Activated T-cell treated with anti-CD3 and anti-CD28 coated beads, Interleukin-2, amount 50 U/mL, for 24 hours (primary cell): Measurements from ENCODE around the gene MYO1F.
"Not testable (repeated sequence)": the region's sequence is repeated elsewhere in the genome, so short reads cannot be mapped to it uniquely, and the experiment has no call there.

ENCODE experiments used
- DNase-seq: peaks from one replicate; pipeline ENCODE4 v3.0.0-alpha.2; 2020
- H3K27ac Mint-ChIP-seq: 2 replicates; pipeline ENCODE4 v1.8.0; 2020; ENCODE audit warnings: mild to moderate bottlenecking, mixed read lengths
- H3K27me3 Mint-ChIP-seq: 2 replicates; pipeline ENCODE4 v1.8.0; 2020; ENCODE audit warnings: mixed read lengths
- H3K36me3 Mint-ChIP-seq: 2 replicates; pipeline ENCODE4 v1.8.0; 2020; ENCODE audit warnings: low read depth, mixed read lengths
- H3K4me1 Mint-ChIP-seq: 2 replicates; pipeline ENCODE4 v1.8.0; 2020; ENCODE audit warnings: low read depth, mixed read lengths
- H3K4me3 Mint-ChIP-seq: 2 replicates; pipeline ENCODE4 v1.8.0; 2020; ENCODE audit warnings: mild to moderate bottlenecking, moderate library complexity, mixed read lengths
- H3K9me3 Mint-ChIP-seq: 2 replicates; pipeline ENCODE4 v1.8.0; 2020; ENCODE audit warnings: mixed read lengths

The MYO1F gene

GRCh38 chr19:8564866-8565265 lies 12.4 kb downstream of the MYO1F start:
- not testable (repeated sequence) for H3K4me3 Mint-ChIP-seq

DNA sequence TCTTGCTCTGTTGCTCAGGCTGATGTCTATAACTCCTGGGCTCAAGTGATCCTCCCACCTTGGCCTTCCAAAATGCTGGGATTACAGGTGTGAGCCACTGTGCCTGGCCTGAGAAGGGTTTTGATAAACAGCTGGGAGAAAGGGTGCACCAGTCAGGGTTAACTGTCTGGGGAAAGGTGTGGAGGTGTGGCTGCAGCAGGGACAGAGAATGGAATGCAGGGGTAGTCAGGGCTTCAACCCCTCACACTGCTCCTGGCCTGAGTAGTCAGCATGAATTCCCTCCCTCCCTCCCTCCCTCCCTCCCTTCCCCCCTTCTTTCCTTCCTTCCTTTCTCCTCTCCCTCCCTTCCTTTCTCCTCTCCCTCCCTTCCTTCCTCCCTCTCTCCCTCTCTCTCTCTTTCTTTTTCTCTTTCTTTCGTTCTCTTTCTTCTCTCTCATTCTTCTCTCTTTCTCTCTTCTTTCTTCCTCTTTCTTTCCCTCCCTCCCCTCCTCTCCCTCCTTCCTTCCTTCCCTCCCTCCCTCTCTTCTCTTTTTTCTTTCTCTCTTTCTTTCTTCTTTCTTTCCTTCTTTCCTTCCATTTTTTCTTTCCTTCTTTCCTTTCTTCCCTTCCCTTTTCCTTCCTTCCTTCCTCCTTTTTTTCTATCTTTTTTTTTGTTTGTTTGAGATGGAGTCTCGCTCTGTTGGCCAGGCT lies 16.0 kb downstream of the MYO1F start:
- Mint-ChIP-seq H3K27ac (no peak overlapping the region), H3K27me3 (no peaks in the 10 kb centered on the region), H3K36me3 (no peaks in the 10 kb centered on the region), H3K4me3 (no peak overlapping the region), H3K9me3 (no peaks in the 10 kb centered on the region), H3K4me1 (peaks cover 30% of the 10 kb centered on the region)
- DNase-seq: no peak

More at GRCh38 chr19:8564866-8565265, 12.4 kb downstream of the MYO1F start:
- Mint-ChIP-seq H3K27ac (peak overlapping the region; percentile 64), H3K4me1 (peaks cover 39% of the 10 kb centered on the region)
- not testable (repeated sequence) for H3K9me3 Mint-ChIP-seq, H3K27me3 Mint-ChIP-seq, H3K36me3 Mint-ChIP-seq, DNase-seq

DNA sequence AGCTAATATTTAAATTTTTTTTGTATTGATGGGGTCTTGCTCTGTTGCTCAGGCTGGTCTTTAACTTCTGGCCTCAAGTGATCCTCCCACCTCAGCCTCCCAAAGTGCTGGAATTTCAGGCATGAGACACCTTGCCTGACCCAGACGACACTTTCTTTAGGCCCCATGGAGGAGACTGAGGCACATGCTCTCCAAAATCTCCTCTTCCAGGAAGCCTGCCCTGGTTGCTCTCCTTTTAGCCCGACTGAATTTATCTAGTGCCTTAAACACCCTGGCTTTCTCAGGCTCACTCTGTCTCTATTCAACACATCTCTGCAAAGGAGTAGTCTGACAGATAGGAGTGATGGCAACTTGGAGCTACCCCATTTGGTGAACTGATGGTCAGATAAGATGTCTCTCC lies 18.9 kb downstream of the MYO1F start:
- peaks cover 2% of the 10 kb centered on the region for H3K36me3 Mint-ChIP-seq
- no peak overlapping the region for H3K4me3 Mint-ChIP-seq
- no peaks in the 10 kb centered on the region for H3K9me3 Mint-ChIP-seq
- DNase-seq: no peak
- H3K27me3 Mint-ChIP-seq: no peaks in the 10 kb centered on the region
- peaks cover 20% of the 10 kb centered on the region for H3K4me1 Mint-ChIP-seq
- peak overlapping the region; percentile 84 for H3K27ac Mint-ChIP-seq

DNA sequence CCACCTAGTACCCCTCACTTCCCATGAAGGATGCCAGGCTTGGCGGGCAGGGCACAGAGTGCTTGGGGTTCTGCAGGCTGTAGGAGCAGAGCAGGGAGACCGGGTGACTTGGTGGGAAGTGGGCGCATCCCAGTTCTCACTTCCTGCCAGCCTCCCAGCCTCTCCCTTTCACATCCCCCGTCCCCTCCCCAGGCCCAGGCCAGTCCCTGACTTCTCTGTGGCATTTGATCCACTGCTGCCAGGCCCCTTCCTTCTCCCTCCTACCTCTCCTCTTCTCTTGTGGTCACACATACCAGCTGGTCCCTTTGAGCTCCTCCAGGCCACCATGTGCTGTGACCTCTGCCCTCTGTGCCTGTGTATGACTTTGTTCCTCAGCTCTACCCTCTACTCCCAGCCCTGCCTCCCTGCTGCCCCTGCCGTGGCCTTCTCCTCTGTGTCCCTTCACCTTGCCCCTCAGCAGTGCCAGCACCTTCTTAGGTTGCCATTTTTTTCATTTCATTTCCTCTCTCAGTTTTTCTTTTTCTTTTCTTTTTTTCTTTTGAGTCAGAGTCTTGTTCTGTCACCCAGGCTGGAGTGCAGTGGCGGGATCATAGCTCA lies 19.5 kb downstream of the MYO1F start:
- no peak overlapping the region for H3K4me3 Mint-ChIP-seq
- H3K27ac Mint-ChIP-seq: peak overlapping the region; percentile 84
- peaks cover 8% of the 10 kb centered on the region for H3K36me3 Mint-ChIP-seq
- no peaks in the 10 kb centered on the region for H3K9me3 Mint-ChIP-seq
- peaks cover 22% of the 10 kb centered on the region for H3K4me1 Mint-ChIP-seq
- no peaks in the 10 kb centered on the region for H3K27me3 Mint-ChIP-seq
- no peak for DNase-seq

GRCh38 chr19:8553729-8554128 lies 23.5 kb downstream of the MYO1F start:
- not testable (repeated sequence) for H3K9me3 Mint-ChIP-seq, H3K27ac Mint-ChIP-seq, DNase-seq, H3K4me3 Mint-ChIP-seq, H3K27me3 Mint-ChIP-seq
- Mint-ChIP-seq H3K4me1 (peaks cover 19% of the 10 kb centered on the region), H3K36me3 (peaks cover 17% of the 10 kb centered on the region)

DNA sequence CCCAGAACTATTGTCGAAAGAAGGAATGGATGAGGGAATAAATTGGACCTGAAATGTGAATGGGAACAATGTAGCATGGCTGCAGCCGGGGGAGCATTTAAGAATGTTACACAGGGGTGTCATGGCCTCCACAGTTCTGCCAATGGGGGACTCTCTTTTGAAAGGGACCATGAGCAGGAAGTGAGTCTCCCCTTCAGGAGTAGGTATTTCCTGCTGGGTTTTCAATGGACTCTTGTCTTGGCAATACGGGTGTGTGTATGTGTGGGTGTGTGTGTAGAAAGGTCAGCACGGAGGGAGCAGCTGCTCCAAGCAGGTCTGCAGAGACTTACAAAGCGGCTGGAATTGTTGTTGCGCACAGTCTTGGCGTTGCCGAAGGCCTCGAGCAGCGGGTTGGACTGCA lies 24.4 kb downstream of the MYO1F start:
- no peak overlapping the region for H3K27ac Mint-ChIP-seq
- H3K36me3 Mint-ChIP-seq: peaks cover 17% of the 10 kb centered on the region
- H3K9me3 Mint-ChIP-seq: no peaks in the 10 kb centered on the region
- H3K4me3 Mint-ChIP-seq: no peak overlapping the region
- H3K4me1 Mint-ChIP-seq: peaks cover 11% of the 10 kb centered on the region
- H3K27me3 Mint-ChIP-seq: no peaks in the 10 kb centered on the region
- no peak for DNase-seq

- Mint-ChIP-seq H3K27me3 (no peaks in the 10 kb centered on the region), H3K4me1 (peaks cover 5% of the 10 kb centered on the region), H3K36me3 (peaks cover 24% of the 10 kb centered on the region), H3K27ac (peak overlapping the region; percentile 18), H3K9me3 (no peaks in the 10 kb centered on the region), H3K4me3 (no peak overlapping the region)
- DNase-seq: no peak
Measured at GRCh38 chr19:8550070-8550469, 27.2 kb downstream of the MYO1F start.

DNA sequence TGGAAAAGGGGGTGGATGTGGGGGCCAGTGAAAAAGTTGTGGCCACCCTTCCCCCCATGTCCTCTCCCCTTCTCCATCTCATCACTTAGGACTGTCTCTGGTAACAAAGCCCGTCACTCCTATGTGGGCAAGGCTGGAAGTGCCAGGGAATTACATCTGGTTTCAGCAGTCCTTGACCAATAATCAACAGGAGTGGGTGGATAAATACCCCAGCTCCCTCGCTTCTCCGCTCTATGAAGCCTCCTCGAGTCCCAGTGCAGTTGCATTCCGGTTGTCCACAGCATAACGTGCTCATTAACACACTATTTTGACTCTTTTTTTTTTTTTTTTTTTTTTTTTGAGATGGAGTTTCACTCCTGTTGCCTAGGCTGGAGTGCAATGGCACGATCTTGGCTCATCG lies 31.5 kb downstream of the MYO1F start:
- peaks cover 10% of the 10 kb centered on the region for H3K36me3 Mint-ChIP-seq
- H3K27ac Mint-ChIP-seq: no peak overlapping the region
- no peak overlapping the region for H3K4me3 Mint-ChIP-seq
- no peak for DNase-seq
- no peaks in the 10 kb centered on the region for H3K27me3 Mint-ChIP-seq
- no peaks in the 10 kb centered on the region for H3K4me1 Mint-ChIP-seq
- no peaks in the 10 kb centered on the region for H3K9me3 Mint-ChIP-seq

DNA sequence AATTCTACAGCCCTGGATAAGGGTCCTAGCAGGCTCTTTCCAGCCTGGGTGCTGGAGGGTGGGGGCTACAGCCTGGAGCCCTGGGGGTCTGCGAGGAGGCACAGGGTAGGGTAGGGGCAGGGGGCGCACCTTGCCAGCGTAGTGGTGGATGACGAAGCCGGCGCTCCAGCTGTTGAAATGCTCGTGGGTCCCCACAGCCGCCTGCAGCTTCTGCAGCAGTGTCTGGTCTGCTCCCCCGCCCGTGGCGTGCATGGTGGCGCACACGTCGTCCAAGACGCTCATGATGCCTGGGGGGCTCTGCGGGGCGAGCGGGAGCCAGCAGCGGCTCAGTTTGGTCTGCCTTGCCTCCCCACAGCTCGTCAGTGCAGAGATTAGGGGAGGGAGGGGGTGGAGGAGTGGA lies 33.1 kb downstream of the MYO1F start:
- Mint-ChIP-seq H3K36me3 (peaks cover 15% of the 10 kb centered on the region), H3K4me3 (no peak overlapping the region), H3K9me3 (no peaks in the 10 kb centered on the region), H3K27me3 (no peaks in the 10 kb centered on the region), H3K27ac (no peak overlapping the region), H3K4me1 (no peaks in the 10 kb centered on the region)
- DNase-seq: no peak

GRCh38 chr19:8539621-8540149 lies 37.6 kb downstream of the MYO1F start:
- no peak overlapping the region for H3K27ac Mint-ChIP-seq
- H3K36me3 Mint-ChIP-seq: peaks cover 10% of the 10 kb centered on the region
- H3K9me3 Mint-ChIP-seq: no peaks in the 10 kb centered on the region
- H3K27me3 Mint-ChIP-seq: no peaks in the 10 kb centered on the region
- H3K4me1 Mint-ChIP-seq: no peaks in the 10 kb centered on the region
- no peak for DNase-seq
- H3K4me3 Mint-ChIP-seq: no peak overlapping the region

DNA sequence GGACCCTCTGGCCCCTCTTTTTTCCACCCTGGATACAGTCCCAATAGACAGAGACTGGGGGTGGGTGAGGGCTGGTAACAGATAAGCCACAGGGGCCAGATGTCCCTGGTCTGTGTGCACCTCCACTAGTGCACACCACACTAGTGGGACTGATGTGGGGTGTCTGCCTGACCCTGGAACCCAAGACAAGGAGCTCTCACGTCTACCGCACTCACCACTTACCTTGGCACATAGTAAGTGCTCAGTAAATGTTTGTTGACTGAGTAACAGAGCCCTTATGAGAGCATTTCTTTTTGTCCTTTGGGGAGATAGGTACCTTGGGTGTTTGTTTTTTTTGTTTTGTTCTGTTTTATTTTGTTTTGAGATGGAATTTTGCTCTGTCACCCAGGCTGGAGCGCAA lies 40.1 kb downstream of the MYO1F start:
- Mint-ChIP-seq H3K9me3 (no peaks in the 10 kb centered on the region), H3K27ac (no peak overlapping the region), H3K36me3 (peaks cover 10% of the 10 kb centered on the region), H3K4me3 (no peak overlapping the region), H3K27me3 (no peaks in the 10 kb centered on the region), H3K4me1 (no peaks in the 10 kb centered on the region)
- DNase-seq: no peak

- H3K27ac Mint-ChIP-seq: no peak overlapping the region
Measured at GRCh38 chr19:8536282-8536681, 41.0 kb downstream of the MYO1F start.

DNA sequence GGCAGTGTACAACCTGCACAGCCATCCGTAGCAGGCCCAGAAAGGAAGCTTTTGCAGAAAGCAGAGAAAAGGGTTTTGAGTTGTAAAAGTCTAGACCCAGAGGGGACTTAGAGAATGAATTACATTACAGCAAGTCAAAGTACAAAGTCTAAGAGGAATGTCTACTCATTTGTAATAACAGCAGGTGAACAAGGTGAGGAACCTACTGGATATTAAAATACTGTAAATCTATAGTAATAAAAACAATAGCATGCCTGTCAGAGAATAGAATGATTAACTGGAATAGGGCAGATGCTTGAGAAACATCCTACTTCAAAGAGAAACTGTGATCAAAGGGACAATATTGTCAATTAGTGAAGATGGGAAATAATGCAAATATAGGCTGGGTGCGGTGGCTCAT lies 45.0 kb downstream of the MYO1F start:
- H3K36me3 Mint-ChIP-seq: peaks cover 29% of the 10 kb centered on the region
- H3K27ac Mint-ChIP-seq: peak overlapping the region; percentile 5
- H3K9me3 Mint-ChIP-seq: no peaks in the 10 kb centered on the region
- H3K27me3 Mint-ChIP-seq: no peaks in the 10 kb centered on the region
- H3K4me3 Mint-ChIP-seq: no peak overlapping the region
- no peak for DNase-seq
- H3K4me1 Mint-ChIP-seq: peaks cover 4% of the 10 kb centered on the region

More at GRCh38 chr19:8536282-8536681, 41.0 kb downstream of the MYO1F start:
- peaks cover 14% of the 10 kb centered on the region for H3K36me3 Mint-ChIP-seq
- H3K27me3 Mint-ChIP-seq: no peaks in the 10 kb centered on the region
- H3K4me1 Mint-ChIP-seq: no peaks in the 10 kb centered on the region
- no peak overlapping the region for H3K4me3 Mint-ChIP-seq
- DNase-seq: no peak
- no peaks in the 10 kb centered on the region for H3K9me3 Mint-ChIP-seq

GRCh38 chr19:8531470-8531869 lies 45.8 kb downstream of the MYO1F start:
- peaks cover 4% of the 10 kb centered on the region for H3K4me1 Mint-ChIP-seq
- peaks cover 33% of the 10 kb centered on the region for H3K36me3 Mint-ChIP-seq
- no peak overlapping the region for H3K27ac Mint-ChIP-seq
- H3K9me3 Mint-ChIP-seq: no peaks in the 10 kb centered on the region
- H3K4me3 Mint-ChIP-seq: no peak overlapping the region
- H3K27me3 Mint-ChIP-seq: no peaks in the 10 kb centered on the region
- DNase-seq: no peak

DNA sequence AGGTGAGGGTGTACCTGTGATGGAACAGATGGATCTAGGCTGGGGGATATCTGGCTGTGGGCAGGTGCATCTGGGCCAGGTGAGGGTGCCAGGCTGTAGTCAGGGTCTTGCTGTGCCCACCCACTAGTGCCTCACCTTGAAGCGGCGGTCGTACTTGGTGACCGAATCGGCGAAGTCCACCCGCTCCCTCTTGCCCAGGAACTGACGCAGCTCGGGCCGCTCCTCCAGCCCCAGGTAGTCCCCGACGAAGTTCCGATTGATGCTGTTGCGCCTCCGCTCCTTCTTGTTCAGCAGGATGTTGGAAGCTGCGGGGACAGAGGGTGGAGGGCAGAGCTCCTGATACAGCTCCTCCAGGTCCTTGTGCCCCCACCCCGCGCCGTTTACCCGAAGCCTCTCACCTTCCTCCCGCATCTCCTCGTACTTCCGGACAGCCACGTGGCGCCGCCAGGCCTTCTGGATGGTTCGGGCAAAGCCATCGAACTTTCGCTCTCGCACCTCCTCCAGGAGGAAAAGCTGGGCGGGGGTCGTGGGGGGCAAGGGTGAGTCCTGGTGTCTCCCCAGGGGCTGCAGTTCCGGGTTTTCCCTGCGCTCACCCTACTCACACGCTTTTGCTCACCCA lies 47.1 kb downstream of the MYO1F start:
- DNase-seq: no peak
- Mint-ChIP-seq H3K36me3 (peaks cover 33% of the 10 kb centered on the region), H3K27ac (no peak overlapping the region), H3K4me3 (no peak overlapping the region), H3K9me3 (no peaks in the 10 kb centered on the region), H3K27me3 (no peaks in the 10 kb centered on the region), H3K4me1 (peaks cover 4% of the 10 kb centered on the region)
